NB4 (cell line): ENCODE data around the gene GALNT15.

Experiments
- POLR2A ChIP-seq: IDR thresholded peaks from 2 replicates; pipeline ENCODE4 v1.6.1; 2011; ENCODE audit warnings: mild to moderate bottlenecking; ENCODE audit not compliant: insufficient read length; ENCODE audit errors: extremely low read depth
- TF ChIP-seq, protein P1 (sequence below): IDR thresholded peaks from one replicate; pipeline ENCODE4 v1.5.1; 2012; ENCODE audit warnings: low read depth, low read length
- TF ChIP-seq, protein P2 (sequence below): IDR thresholded peaks from 2 replicates; pipeline ENCODE4 v1.6.1; 2011; ENCODE audit warnings: low read depth, low read length

GRCh38 chr3:16255726-16256125 is 81.2 kb downstream of the GALNT15 start:
- TF ChIP-seq, protein P1, sequence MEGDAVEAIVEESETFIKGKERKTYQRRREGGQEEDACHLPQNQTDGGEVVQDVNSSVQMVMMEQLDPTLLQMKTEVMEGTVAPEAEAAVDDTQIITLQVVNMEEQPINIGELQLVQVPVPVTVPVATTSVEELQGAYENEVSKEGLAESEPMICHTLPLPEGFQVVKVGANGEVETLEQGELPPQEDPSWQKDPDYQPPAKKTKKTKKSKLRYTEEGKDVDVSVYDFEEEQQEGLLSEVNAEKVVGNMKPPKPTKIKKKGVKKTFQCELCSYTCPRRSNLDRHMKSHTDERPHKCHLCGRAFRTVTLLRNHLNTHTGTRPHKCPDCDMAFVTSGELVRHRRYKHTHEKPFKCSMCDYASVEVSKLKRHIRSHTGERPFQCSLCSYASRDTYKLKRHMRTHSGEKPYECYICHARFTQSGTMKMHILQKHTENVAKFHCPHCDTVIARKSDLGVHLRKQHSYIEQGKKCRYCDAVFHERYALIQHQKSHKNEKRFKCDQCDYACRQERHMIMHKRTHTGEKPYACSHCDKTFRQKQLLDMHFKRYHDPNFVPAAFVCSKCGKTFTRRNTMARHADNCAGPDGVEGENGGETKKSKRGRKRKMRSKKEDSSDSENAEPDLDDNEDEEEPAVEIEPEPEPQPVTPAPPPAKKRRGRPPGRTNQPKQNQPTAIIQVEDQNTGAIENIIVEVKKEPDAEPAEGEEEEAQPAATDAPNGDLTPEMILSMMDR, result no peak
- TF ChIP-seq, protein P2, sequence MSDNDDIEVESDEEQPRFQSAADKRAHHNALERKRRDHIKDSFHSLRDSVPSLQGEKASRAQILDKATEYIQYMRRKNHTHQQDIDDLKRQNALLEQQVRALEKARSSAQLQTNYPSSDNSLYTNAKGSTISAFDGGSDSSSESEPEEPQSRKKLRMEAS, result no peak
- TF ChIP-seq POLR2A, result no peak
